ENCODE data around the gene COX10.
A peak's percentile ranks its signal among the peaks of the same experiment; 100 is the strongest.

Gene COX10

GRCh38 chr17:14070344-14070984 is 1.2 kb downstream of the COX10 start:
- DNase-seq (ENCODE audit: low spot score): no peak

- DNase-seq (ENCODE audit: low spot score): no peak
Measured at GRCh38 chr17:14072881-14073280, 3.6 kb downstream of the COX10 start.

GRCh38 chr17:14078027-14078426 is 8.7 kb downstream of the COX10 start:
- DNase-seq (ENCODE audit: low spot score): no peak

- peak; percentile 33 for DNase-seq (ENCODE audit: low spot score)
Measured at GRCh38 chr17:14080847-14081251, 11.5 kb downstream of the COX10 start.

GRCh38 chr17:14082848-14083247 is 13.5 kb downstream of the COX10 start:
- no peak for DNase-seq (ENCODE audit: low spot score)

- no peak for DNase-seq (ENCODE audit: low spot score)
Measured at GRCh38 chr17:14084955-14085354, 15.7 kb downstream of the COX10 start.

- no peak for DNase-seq (ENCODE audit: low spot score)
Measured at GRCh38 chr17:14086189-14086588, 16.9 kb downstream of the COX10 start.

GRCh38 chr17:14089179-14089578 is 19.9 kb downstream of the COX10 start:
- DNase-seq (ENCODE audit: low spot score): no peak

- DNase-seq (ENCODE audit: low spot score): no peak
Measured at GRCh38 chr17:14091367-14091766, 22.1 kb downstream of the COX10 start.

GRCh38 chr17:14092808-14093207 is 23.5 kb downstream of the COX10 start:
- DNase-seq (ENCODE audit: low spot score): no peak

- no peak for DNase-seq (ENCODE audit: low spot score)
Measured at GRCh38 chr17:14094676-14095601, 25.6 kb downstream of the COX10 start.

GRCh38 chr17:14095631-14096030 is 26.3 kb downstream of the COX10 start:
- no peak for DNase-seq (ENCODE audit: low spot score)

GRCh38 chr17:14098246-14098645 is 28.9 kb downstream of the COX10 start:
- no peak for DNase-seq (ENCODE audit: low spot score)

GRCh38 chr17:14101976-14102375 is 32.7 kb downstream of the COX10 start:
- no peak for DNase-seq (ENCODE audit: low spot score)

- DNase-seq (ENCODE audit: low spot score): no peak
Measured at GRCh38 chr17:14103836-14104235, 34.5 kb downstream of the COX10 start.

- DNase-seq (ENCODE audit: low spot score): no peak
Measured at GRCh38 chr17:14104734-14105133, 35.4 kb downstream of the COX10 start.

- DNase-seq (ENCODE audit: low spot score): no peak
Measured at GRCh38 chr17:14107889-14108288, 38.6 kb downstream of the COX10 start.

- no peak for DNase-seq (ENCODE audit: low spot score)
Measured at GRCh38 chr17:14112407-14112806, 43.1 kb downstream of the COX10 start.

- no peak for DNase-seq (ENCODE audit: low spot score)
Measured at GRCh38 chr17:14113137-14113536, 43.8 kb downstream of the COX10 start.

- no peak for DNase-seq (ENCODE audit: low spot score)
Measured at GRCh38 chr17:14116263-14117024, 47.1 kb downstream of the COX10 start.

GRCh38 chr17:14118951-14119350 is 49.6 kb downstream of the COX10 start:
- DNase-seq (ENCODE audit: low spot score): no peak

GRCh38 chr17:14119546-14119945 is 50.2 kb downstream of the COX10 start:
- no peak for DNase-seq (ENCODE audit: low spot score)

GRCh38 chr17:14121952-14122351 is 52.6 kb downstream of the COX10 start:
- no peak for DNase-seq (ENCODE audit: low spot score)

All from SW480 (cell line).